ENCODE data around the gene SPPL3. TPM values are rescaled to one million over a fixed set of nuclear protein-coding genes. Genes with fewer than 3 reads are reported as not detected.

Gene SPPL3
- total RNA-seq, 1 experiment from 2014 or later = 32.5 TPM

DNA sequence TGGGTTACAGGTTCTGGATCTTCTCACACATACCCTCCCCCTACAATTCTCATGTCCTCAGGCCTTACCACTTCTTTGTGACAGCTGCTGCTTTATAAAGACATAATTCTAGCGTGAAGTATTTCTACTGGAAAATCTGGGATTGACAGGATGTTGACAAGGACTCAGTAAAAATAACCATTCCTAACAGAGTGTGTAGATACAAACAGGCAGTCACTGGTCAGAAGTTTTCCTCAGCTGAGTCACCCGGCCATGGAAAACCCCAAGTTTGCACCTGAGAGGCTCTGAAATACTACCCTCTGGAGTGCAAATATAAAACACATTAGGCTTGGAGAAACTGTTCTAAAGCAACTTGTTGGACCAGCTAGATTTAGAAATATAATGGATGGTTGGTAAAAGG lies 54.4 kb downstream of the SPPL3 start:
- peaks cover 18% of the 10 kb centered on the region for H3K4me1 Mint-ChIP-seq
- DNase-seq (ENCODE audit: low spot score) (no peak), ATAC-seq (no peak)
- TF ChIP-seq CREB1 (CRISPR knock-in tag; IDR thresholded peaks at IDR 0.05) (no peak), NR2C2 (CRISPR knock-in tag; IDR thresholded peaks at IDR 0.05) (no peak), ZNF416 (CRISPR knock-in tag; IDR thresholded peaks at IDR 0.05) (no peak), GABPB1 (CRISPR knock-in tag; IDR thresholded peaks at IDR 0.05) (no peak), FOXK1 (CRISPR knock-in tag; IDR thresholded peaks at IDR 0.05) (no peak)
- TF ChIP-seq, protein P1, sequence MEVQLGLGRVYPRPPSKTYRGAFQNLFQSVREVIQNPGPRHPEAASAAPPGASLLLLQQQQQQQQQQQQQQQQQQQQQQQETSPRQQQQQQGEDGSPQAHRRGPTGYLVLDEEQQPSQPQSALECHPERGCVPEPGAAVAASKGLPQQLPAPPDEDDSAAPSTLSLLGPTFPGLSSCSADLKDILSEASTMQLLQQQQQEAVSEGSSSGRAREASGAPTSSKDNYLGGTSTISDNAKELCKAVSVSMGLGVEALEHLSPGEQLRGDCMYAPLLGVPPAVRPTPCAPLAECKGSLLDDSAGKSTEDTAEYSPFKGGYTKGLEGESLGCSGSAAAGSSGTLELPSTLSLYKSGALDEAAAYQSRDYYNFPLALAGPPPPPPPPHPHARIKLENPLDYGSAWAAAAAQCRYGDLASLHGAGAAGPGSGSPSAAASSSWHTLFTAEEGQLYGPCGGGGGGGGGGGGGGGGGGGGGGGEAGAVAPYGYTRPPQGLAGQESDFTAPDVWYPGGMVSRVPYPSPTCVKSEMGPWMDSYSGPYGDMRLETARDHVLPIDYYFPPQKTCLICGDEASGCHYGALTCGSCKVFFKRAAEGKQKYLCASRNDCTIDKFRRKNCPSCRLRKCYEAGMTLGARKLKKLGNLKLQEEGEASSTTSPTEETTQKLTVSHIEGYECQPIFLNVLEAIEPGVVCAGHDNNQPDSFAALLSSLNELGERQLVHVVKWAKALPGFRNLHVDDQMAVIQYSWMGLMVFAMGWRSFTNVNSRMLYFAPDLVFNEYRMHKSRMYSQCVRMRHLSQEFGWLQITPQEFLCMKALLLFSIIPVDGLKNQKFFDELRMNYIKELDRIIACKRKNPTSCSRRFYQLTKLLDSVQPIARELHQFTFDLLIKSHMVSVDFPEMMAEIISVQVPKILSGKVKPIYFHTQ (CRISPR knock-in tag; IDR thresholded peaks at IDR 0.05) = no peak
- no peak overlapping the region for H3K4me3 Mint-ChIP-seq
- H3K27me3 Mint-ChIP-seq (ENCODE audit: low read depth) = no peaks in the 10 kb centered on the region
- no peak overlapping the region; the same call in 1 of the 2 replicates for H3K27ac Mint-ChIP-seq
- CTCF ChIA-PET = interaction anchor here (0.7 kb wide), 1 partner anchor 41 kb away, joined by 4 read pairs; no protein-coding TSS in a partner anchor
- POLR2A ChIA-PET = interaction anchor here (0.6 kb wide), 1 partner anchor 104 kb away, joined by 4 read pairs; no protein-coding TSS in a partner anchor
- no peaks in the 10 kb centered on the region for H3K36me3 Mint-ChIP-seq
- H3K9me3 Mint-ChIP-seq = no peaks in the 10 kb centered on the region

DNA sequence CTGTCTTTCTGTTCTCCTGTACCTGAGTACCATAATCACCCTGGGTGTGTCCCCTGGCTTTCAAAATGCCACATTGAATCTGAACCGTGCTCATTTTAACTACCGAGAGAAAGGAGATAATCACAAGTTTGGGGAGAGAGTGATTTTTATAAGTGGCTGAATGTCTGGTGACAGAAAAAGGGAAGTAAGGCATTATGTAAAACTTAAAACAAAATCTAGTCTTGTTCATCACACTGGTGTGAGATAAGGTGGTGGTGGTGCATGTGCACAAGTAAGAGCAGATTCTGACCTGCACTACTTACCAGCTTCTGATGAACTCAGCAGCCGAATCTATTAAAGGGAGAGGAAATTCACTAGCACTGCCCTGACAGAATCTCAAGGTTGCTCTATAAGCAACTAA lies 56.3 kb downstream of the SPPL3 start:
- no peaks in the 10 kb centered on the region for H3K27me3 Mint-ChIP-seq (ENCODE audit: low read depth)

DNA sequence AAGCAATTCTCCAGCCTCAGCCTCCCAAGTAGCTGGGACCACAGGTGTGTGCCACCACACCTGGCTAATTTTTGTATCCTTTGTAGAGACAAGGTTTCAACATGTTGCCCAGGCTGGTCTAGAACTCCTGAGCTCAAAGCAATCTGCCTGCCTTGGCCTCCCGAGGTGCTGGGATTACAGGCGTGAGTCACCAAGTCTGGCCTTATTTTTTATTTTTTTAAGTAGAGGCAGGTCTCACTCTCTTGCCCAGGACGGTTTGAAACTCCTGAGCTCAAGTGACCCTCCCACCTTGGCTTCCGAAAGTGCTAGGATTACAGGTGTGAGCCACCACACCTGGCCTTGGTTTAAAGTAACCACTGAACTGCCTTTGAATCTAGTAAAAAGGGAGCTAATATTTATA lies 56.8 kb downstream of the SPPL3 start:
- Mint-ChIP-seq H3K36me3 (no peaks in the 10 kb centered on the region), H3K4me3 (no peak overlapping the region), H3K4me1 (peaks cover 18% of the 10 kb centered on the region), H3K9me3 (no peaks in the 10 kb centered on the region), H3K27ac (no peak overlapping the region), H3K27me3 (ENCODE audit: low read depth) (no peaks in the 10 kb centered on the region)
- CTCF ChIA-PET = interaction anchor here (0.7 kb wide), 1 partner anchor 38 kb away, joined by 4 read pairs; no protein-coding TSS in a partner anchor
- TF ChIP-seq NFYB (CRISPR knock-in tag; conservative IDR thresholded peaks at IDR 0.05; ENCODE audit: low read depth) = no peak
- POLR2A ChIA-PET = no interaction called here
- DNase-seq (ENCODE audit: low spot score) (no peak), ATAC-seq (no peak)

More for the DNA sequence above, 56.3 kb downstream of the SPPL3 start:
- DNase-seq (ENCODE audit: low spot score) (no peak), ATAC-seq (no peak)
- H3K27ac Mint-ChIP-seq = 0 out of 2 replicates have a peak overlapping the region, but pooled peaks have one; percentile 44
- H3K4me3 Mint-ChIP-seq = no peak overlapping the region
- ChIA-PET POLR2A (no interaction called here), CTCF (interaction anchor here (0.7 kb wide), 1 partner anchor 37 kb away, joined by 4 read pairs; no protein-coding TSS in a partner anchor)
- TF ChIP-seq MYBL2 (CRISPR knock-in tag; IDR thresholded peaks at IDR 0.05) (no peak), PRRX2 (CRISPR knock-in tag; IDR thresholded peaks at IDR 0.05) (no peak)
- no peaks in the 10 kb centered on the region for H3K36me3 Mint-ChIP-seq
- H3K9me3 Mint-ChIP-seq = no peaks in the 10 kb centered on the region
- peaks cover 18% of the 10 kb centered on the region for H3K4me1 Mint-ChIP-seq

DNA sequence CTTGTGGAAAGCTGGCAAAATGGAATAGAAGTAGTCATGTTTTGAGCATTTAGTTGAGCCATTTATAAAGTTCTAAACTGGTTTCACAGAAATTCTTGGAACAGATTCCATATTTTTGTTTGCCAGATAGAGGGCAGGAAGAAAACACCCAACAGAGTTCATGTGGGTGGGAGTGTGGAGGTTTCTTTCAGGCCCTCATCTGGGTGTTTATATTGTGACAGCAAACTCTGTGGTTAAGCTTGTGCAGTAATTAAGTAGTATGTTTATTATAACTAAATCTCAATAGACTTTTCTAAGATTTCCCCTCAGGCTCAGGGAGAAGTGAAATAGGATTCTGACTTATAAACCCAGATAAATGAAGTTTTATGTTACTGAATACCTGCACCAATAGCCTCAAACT lies 57.4 kb downstream of the SPPL3 start:
- no peaks in the 10 kb centered on the region for H3K9me3 Mint-ChIP-seq
- no peak for DNase-seq (ENCODE audit: low spot score)
- H3K36me3 Mint-ChIP-seq = no peaks in the 10 kb centered on the region
- H3K27ac Mint-ChIP-seq = no peak overlapping the region; the same call in 1 of the 2 replicates
- POLR2A ChIA-PET = no interaction called here
- no peak for ATAC-seq
- H3K4me1 Mint-ChIP-seq = peaks cover 15% of the 10 kb centered on the region
- H3K4me3 Mint-ChIP-seq = no peak overlapping the region
- no peaks in the 10 kb centered on the region for H3K27me3 Mint-ChIP-seq (ENCODE audit: low read depth)
- CTCF ChIA-PET = interaction anchor here (0.6 kb wide), 1 partner anchor 14 kb away, joined by 3 read pairs; no protein-coding TSS in a partner anchor
- TF ChIP-seq RORB (CRISPR knock-in tag; IDR thresholded peaks at IDR 0.05) (no peak), CREB1 (CRISPR knock-in tag; IDR thresholded peaks at IDR 0.05) (no peak), OVOL2 (CRISPR knock-in tag; IDR thresholded peaks at IDR 0.05; ENCODE audit: borderline replicate concordance) (no peak), ZNF138 (CRISPR knock-in tag; conservative IDR thresholded peaks at IDR 0.05) (no peak), ZNF317 (CRISPR knock-in tag; IDR thresholded peaks at IDR 0.05; ENCODE audit: borderline replicate concordance, low read depth) (no peak)
- TF ChIP-seq, protein P2, sequence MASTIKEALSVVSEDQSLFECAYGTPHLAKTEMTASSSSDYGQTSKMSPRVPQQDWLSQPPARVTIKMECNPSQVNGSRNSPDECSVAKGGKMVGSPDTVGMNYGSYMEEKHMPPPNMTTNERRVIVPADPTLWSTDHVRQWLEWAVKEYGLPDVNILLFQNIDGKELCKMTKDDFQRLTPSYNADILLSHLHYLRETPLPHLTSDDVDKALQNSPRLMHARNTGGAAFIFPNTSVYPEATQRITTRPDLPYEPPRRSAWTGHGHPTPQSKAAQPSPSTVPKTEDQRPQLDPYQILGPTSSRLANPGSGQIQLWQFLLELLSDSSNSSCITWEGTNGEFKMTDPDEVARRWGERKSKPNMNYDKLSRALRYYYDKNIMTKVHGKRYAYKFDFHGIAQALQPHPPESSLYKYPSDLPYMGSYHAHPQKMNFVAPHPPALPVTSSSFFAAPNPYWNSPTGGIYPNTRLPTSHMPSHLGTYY (CRISPR knock-in tag; IDR thresholded peaks at IDR 0.05) = no peak
- TF ChIP-seq, protein P3, sequence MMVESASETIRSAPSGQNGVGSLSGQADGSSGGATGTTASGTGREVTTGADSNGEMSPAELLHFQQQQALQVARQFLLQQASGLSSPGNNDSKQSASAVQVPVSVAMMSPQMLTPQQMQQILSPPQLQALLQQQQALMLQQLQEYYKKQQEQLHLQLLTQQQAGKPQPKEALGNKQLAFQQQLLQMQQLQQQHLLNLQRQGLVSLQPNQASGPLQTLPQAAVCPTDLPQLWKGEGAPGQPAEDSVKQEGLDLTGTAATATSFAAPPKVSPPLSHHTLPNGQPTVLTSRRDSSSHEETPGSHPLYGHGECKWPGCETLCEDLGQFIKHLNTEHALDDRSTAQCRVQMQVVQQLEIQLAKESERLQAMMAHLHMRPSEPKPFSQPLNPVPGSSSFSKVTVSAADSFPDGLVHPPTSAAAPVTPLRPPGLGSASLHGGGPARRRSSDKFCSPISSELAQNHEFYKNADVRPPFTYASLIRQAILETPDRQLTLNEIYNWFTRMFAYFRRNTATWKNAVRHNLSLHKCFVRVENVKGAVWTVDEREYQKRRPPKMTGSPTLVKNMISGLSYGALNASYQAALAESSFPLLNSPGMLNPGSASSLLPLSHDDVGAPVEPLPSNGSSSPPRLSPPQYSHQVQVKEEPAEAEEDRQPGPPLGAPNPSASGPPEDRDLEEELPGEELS (CRISPR knock-in tag; IDR thresholded peaks at IDR 0.05) = no peak
- TF ChIP-seq, protein P4, sequence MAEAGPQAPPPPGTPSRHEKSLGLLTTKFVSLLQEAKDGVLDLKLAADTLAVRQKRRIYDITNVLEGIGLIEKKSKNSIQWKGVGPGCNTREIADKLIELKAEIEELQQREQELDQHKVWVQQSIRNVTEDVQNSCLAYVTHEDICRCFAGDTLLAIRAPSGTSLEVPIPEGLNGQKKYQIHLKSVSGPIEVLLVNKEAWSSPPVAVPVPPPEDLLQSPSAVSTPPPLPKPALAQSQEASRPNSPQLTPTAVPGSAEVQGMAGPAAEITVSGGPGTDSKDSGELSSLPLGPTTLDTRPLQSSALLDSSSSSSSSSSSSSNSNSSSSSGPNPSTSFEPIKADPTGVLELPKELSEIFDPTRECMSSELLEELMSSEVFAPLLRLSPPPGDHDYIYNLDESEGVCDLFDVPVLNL (CRISPR knock-in tag; IDR thresholded peaks at IDR 0.05; ENCODE audit: borderline replicate concordance, low read depth) = no peak
- TF ChIP-seq, protein P5, sequence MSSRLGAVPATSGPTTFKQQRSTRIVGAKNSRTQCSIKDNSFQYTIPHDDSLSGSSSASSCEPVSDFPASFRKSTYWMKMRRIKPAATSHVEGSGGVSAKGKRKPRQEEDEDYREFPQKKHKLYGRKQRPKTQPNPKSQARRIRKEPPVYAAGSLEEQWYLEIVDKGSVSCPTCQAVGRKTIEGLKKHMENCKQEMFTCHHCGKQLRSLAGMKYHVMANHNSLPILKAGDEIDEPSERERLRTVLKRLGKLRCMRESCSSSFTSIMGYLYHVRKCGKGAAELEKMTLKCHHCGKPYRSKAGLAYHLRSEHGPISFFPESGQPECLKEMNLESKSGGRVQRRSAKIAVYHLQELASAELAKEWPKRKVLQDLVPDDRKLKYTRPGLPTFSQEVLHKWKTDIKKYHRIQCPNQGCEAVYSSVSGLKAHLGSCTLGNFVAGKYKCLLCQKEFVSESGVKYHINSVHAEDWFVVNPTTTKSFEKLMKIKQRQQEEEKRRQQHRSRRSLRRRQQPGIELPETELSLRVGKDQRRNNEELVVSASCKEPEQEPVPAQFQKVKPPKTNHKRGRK (CRISPR knock-in tag; IDR thresholded peaks at IDR 0.05; ENCODE audit: borderline replicate concordance) = no peak
- TF ChIP-seq, protein P1 (CRISPR knock-in tag; IDR thresholded peaks at IDR 0.05) = no peak
